GM12878 (cell line): ENCODE results near the gene NRXN3. TPM values are rescaled to one million over a fixed set of nuclear protein-coding genes. Genes with fewer than 3 reads are reported as not detected.

Experiments used
- CBX3 ChIP-seq: fragments of 200-600 bp; sonication (generic); IDR thresholded peaks from 2 replicates; pipeline ENCODE4 v1.6.1; 2016; ENCODE audit warnings: low read depth, borderline replicate concordance
- EZH2 ChIP-seq: IDR thresholded peaks from 2 replicates; pipeline ENCODE4 v1.6.1; 2012; ENCODE audit warnings: low read depth, mild to moderate bottlenecking, control low read depth, inconsistent platforms, low read length, borderline replicate concordance; ENCODE audit not compliant: control insufficient read depth
- IRF4 ChIP-seq: IDR thresholded peaks from 2 replicates; pipeline ENCODE4 v1.6.1; 2011; ENCODE audit warnings: low read depth, low read length
- JUNB ChIP-seq: IDR thresholded peaks from 2 replicates; pipeline ENCODE4 v1.6.1; 2016; ENCODE audit warnings: antibody characterized with exemption, mild to moderate bottlenecking
- MXI1 ChIP-seq: fragments of 150-350 bp; IDR thresholded peaks from 2 replicates; pipeline ENCODE4 v1.6.1; 2011; ENCODE audit warnings: low read depth, mild to moderate bottlenecking, inconsistent platforms, low read length, improper control_type of control experiment
- MYC ChIP-seq: IDR thresholded peaks from 2 replicates; pipeline ENCODE4 v1.6.1; 2011; ENCODE audit warnings: mild to moderate bottlenecking, low read length, moderate library complexity, inconsistent platforms; ENCODE audit not compliant: insufficient read depth, insufficient replicate concordance, insufficient read length, severe bottlenecking
- RB1 ChIP-seq: fragments of 450-650 bp; formaldehyde crosslinking; IDR thresholded peaks from 2 replicates; pipeline ENCODE4 v1.6.1; 2017; ENCODE audit warnings: mild to moderate bottlenecking, borderline replicate concordance
- SIN3A ChIP-seq: IDR thresholded peaks from 2 replicates; pipeline ENCODE4 v1.6.1; 2012; ENCODE audit warnings: low read depth, low read length, improper control_type of control experiment
- SMARCA5 ChIP-seq: fragments of 450-650 bp; IDR thresholded peaks from 2 replicates; pipeline ENCODE4 v1.6.1; 2017; ENCODE audit warnings: mild to moderate bottlenecking
- TAF1 ChIP-seq: IDR thresholded peaks from 2 replicates; pipeline ENCODE4 v1.6.1; 2011; ENCODE audit warnings: mild to moderate bottlenecking, low read depth, low read length, borderline replicate concordance
- TBL1XR1 ChIP-seq: IDR thresholded peaks from 2 replicates; pipeline ENCODE4 v1.6.1; 2012; ENCODE audit warnings: low read depth, low read length, improper control_type of control experiment
- YY1 ChIP-seq: IDR thresholded peaks from 2 replicates; pipeline ENCODE4 v1.6.1; 2011; ENCODE audit warnings: low read depth, mild to moderate bottlenecking, low read length
- polyA plus RNA-seq, 11 experiments: library from polyadenylated mRNA; depleted of rRNA in 4 of 11; unstranded in 6 of 11; stranded (reverse) in 5 of 11; fragments of >200 nt; fragmentation: Nextera tagmentation in 4 of 11; fragmentation: Illumina TruSeq in 1 of 11; extraction: Ambion mirVana in 4 of 11; extraction: Trizol in 1 of 11; gene quantifications; 1 replicate in 1 of 11; 2 replicates in 10 of 11; pipeline versions ENCODE4 v1.2.1 to v1.2.3, GENCODE V29; 2011 to 2016; ENCODE audit warnings: inconsistent platforms in 2 of 11, missing spikeins in 2 of 11, low read depth in 1 of 11
- total RNA-seq, 4 experiments: library from RNA; depleted of rRNA in 3 of 4; stranded (reverse); fragments of >200 nt in 3 of 4; fragmentation: Illumina TruSeq in 1 of 4; extraction: Trizol in 1 of 4; gene quantifications; 2 replicates each; pipeline versions ENCODE4 v1.2.1 to v1.2.3, GENCODE V29; 2013 to 2021
- TF ChIP-seq, protein P1 (sequence below): fragments of 450-650 bp; IDR thresholded peaks from 2 replicates; pipeline ENCODE4 v1.6.1; 2018; ENCODE audit warnings: mild to moderate bottlenecking, low read depth, moderate library complexity; ENCODE audit not compliant: partially characterized antibody

NRXN3 gene
- total and polyA plus RNA-seq, 10 of the 15 experiments (the other 5 are each of a cell fraction or from before 2014, with no cell fraction given) = 0.52 to 3.3 (median 1.4) TPM

DNA sequence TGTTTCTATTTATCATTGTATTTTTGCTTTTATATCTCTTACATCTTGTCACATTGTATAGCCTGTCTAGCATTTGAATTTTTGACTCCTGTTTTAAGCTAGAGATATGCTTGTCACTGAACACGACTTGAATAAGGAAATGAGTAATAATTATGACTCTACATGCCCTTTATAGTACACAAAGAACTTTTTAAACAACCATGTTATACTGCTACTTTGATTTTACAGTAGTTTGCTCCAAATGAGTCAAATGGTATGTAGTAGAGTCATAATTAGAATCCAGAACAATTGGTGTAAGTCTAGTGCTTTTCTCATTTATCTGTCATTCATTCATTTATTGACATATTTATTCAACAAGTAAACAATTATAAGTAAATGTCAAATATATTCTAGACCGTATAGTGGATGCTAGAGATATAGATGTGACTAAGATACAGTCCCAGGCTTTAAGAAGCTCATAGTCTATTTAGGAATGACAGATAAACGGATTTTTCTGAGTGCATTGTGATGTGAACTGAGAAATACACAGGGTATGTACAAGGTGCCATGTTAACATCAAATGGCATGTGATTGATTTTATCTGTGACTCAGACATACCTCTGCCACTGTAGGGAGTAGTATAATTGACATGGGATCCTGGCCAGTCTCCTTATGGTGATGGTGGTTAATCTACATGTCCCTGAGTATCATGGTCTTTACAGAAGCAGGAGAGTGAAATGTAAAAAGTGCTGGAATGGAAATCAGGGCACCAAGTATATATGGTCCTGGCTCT, 1241.4 kb downstream of the NRXN3 start (continued):
- TF ChIP-seq, protein P1, sequence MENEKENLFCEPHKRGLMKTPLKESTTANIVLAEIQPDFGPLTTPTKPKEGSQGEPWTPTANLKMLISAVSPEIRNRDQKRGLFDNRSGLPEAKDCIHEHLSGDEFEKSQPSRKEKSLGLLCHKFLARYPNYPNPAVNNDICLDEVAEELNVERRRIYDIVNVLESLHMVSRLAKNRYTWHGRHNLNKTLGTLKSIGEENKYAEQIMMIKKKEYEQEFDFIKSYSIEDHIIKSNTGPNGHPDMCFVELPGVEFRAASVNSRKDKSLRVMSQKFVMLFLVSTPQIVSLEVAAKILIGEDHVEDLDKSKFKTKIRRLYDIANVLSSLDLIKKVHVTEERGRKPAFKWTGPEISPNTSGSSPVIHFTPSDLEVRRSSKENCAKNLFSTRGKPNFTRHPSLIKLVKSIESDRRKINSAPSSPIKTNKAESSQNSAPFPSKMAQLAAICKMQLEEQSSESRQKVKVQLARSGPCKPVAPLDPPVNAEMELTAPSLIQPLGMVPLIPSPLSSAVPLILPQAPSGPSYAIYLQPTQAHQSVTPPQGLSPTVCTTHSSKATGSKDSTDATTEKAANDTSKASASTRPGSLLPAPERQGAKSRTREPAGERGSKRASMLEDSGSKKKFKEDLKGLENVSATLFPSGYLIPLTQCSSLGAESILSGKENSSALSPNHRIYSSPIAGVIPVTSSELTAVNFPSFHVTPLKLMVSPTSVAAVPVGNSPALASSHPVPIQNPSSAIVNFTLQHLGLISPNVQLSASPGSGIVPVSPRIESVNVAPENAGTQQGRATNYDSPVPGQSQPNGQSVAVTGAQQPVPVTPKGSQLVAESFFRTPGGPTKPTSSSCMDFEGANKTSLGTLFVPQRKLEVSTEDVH = no peak
- TF ChIP-seq IRF4 = no peak
- TF ChIP-seq MXI1 = no peak
- no peak for TF ChIP-seq EZH2
- TF ChIP-seq TBL1XR1 = no peak
- no peak for TF ChIP-seq RB1
- no peak for TF ChIP-seq CBX3
- TF ChIP-seq MYC = no peak
- no peak for TF ChIP-seq YY1
- TF ChIP-seq SMARCA5 = no peak
- TF ChIP-seq TAF1 = no peak
- no peak for TF ChIP-seq SIN3A
- no peak for TF ChIP-seq JUNB
